Trophoblast cell (in vitro differentiated cells and primary cell): ENCODE measurements around the gene CBLC.

Experiments used
- DNase-seq, 2 donors: peaks; one replicate each; pipeline ENCODE4 v3.0.0-alpha.2; 2016
- H2AFZ ChIP-seq: 2 replicates; pipeline ENCODE4 v1.6.1; 2013; ENCODE audit warnings: low read length, moderate library complexity, mild to moderate bottlenecking; ENCODE audit not compliant: insufficient read depth, poor library complexity
- H2AK5ac ChIP-seq: 2 replicates; pipeline ENCODE4 v1.6.1; 2013; ENCODE audit warnings: mild to moderate bottlenecking, low read length
- H2BK120ac ChIP-seq: 2 replicates; pipeline ENCODE4 v1.6.1; 2013; ENCODE audit warnings: low read length, mild to moderate bottlenecking, moderate library complexity; ENCODE audit not compliant: insufficient read depth, poor library complexity
- H2BK12ac ChIP-seq: 2 replicates; pipeline ENCODE4 v1.6.1; 2013; ENCODE audit warnings: mild to moderate bottlenecking, low read length, moderate library complexity
- H2BK5ac ChIP-seq: 2 replicates; pipeline ENCODE4 v1.6.1; 2013; ENCODE audit warnings: low read length, low read depth, moderate library complexity, mild to moderate bottlenecking; ENCODE audit not compliant: poor library complexity
- H3K14ac ChIP-seq: 2 replicates; pipeline ENCODE4 v1.6.1; 2013; ENCODE audit warnings: mild to moderate bottlenecking, low read length
- H3K18ac ChIP-seq: 2 replicates; pipeline ENCODE4 v1.6.1; 2013; ENCODE audit warnings: mild to moderate bottlenecking, low read length
- H3K23ac ChIP-seq: 2 replicates; pipeline ENCODE4 v1.6.1; 2013; ENCODE audit warnings: low read length
- H3K27ac ChIP-seq: 2 replicates; pipeline ENCODE4 v1.5.1; 2013; ENCODE audit warnings: low read depth, mild to moderate bottlenecking, inconsistent platforms, low read length, moderate library complexity
- H3K27me3 ChIP-seq: 2 replicates; pipeline ENCODE4 v1.6.1; 2013; ENCODE audit warnings: inconsistent platforms, mild to moderate bottlenecking, low read length, moderate library complexity; ENCODE audit not compliant: insufficient read depth
- H3K36me3 ChIP-seq, 2 experiments: 1 replicate in 1 of 2; 2 replicates in 1 of 2; pipeline ENCODE4 v1.6.1; 2013; ENCODE audit warnings: low read length in 2 of 2, mild to moderate bottlenecking in 2 of 2, moderate library complexity in 1 of 2; ENCODE audit not compliant: insufficient read depth in 2 of 2, control insufficient read depth in 1 of 2
- H3K4ac ChIP-seq: 2 replicates; pipeline ENCODE4 v1.6.1; 2013; ENCODE audit warnings: low read depth, mild to moderate bottlenecking, low read length, moderate library complexity
- H3K4me1 ChIP-seq, 2 experiments: 1 replicate in 1 of 2; 2 replicates in 1 of 2; pipeline ENCODE4 v1.6.1; 2013; ENCODE audit warnings: low read length in 2 of 2, mild to moderate bottlenecking in 2 of 2, moderate library complexity in 1 of 2; ENCODE audit not compliant: insufficient read depth in 2 of 2, control insufficient read depth in 1 of 2
- H3K4me2 ChIP-seq: 2 replicates; pipeline ENCODE4 v1.6.1; 2013; ENCODE audit warnings: inconsistent platforms, mild to moderate bottlenecking, low read length, moderate library complexity
- H3K4me3 ChIP-seq: 2 replicates; pipeline ENCODE4 v1.5.1; 2013; ENCODE audit warnings: mild to moderate bottlenecking, low read depth, low read length, inconsistent platforms
- H3K79me1 ChIP-seq: one replicate; pipeline ENCODE4 v1.6.1; 2013; ENCODE audit warnings: low read length
- H3K79me2 ChIP-seq: 2 replicates; pipeline ENCODE4 v1.6.1; 2013; ENCODE audit warnings: low read length, mild to moderate bottlenecking; ENCODE audit not compliant: control insufficient read depth, insufficient read depth, poor library complexity
- H3K9ac ChIP-seq: 2 replicates; pipeline ENCODE4 v1.6.1; 2013; ENCODE audit warnings: mild to moderate bottlenecking, low read length
- H3K9me3 ChIP-seq: 2 replicates; pipeline ENCODE4 v1.6.1; 2013; ENCODE audit warnings: low read depth, mild to moderate bottlenecking, control low read depth, inconsistent platforms, low read length; ENCODE audit not compliant: insufficient read depth
- H4K12ac ChIP-seq: 2 replicates; pipeline ENCODE4 v1.6.1; 2013; ENCODE audit warnings: low read depth, mild to moderate bottlenecking, low read length, moderate library complexity
- H4K8ac ChIP-seq: 2 replicates; pipeline ENCODE4 v1.6.1; 2013; ENCODE audit warnings: low read depth, mild to moderate bottlenecking, low read length, moderate library complexity
- H4K91ac ChIP-seq: one replicate; pipeline ENCODE4 v1.6.1; 2013; ENCODE audit warnings: low read depth, mild to moderate bottlenecking, low read length, moderate library complexity
- WGBS: extraction: QIAGEN DNeasy Blood & Tissue Kit; methylation state at CpG from one replicate; pipeline ENCODE4 v1.1.7; 2013; ENCODE audit warnings: missing lambda C conversion rate; ENCODE audit not compliant: insufficient read length, insufficient coverage; ENCODE audit errors: extremely low coverage; 5-methylcytosine and 5-hydroxymethylcytosine counted together

CBLC gene

DNA sequence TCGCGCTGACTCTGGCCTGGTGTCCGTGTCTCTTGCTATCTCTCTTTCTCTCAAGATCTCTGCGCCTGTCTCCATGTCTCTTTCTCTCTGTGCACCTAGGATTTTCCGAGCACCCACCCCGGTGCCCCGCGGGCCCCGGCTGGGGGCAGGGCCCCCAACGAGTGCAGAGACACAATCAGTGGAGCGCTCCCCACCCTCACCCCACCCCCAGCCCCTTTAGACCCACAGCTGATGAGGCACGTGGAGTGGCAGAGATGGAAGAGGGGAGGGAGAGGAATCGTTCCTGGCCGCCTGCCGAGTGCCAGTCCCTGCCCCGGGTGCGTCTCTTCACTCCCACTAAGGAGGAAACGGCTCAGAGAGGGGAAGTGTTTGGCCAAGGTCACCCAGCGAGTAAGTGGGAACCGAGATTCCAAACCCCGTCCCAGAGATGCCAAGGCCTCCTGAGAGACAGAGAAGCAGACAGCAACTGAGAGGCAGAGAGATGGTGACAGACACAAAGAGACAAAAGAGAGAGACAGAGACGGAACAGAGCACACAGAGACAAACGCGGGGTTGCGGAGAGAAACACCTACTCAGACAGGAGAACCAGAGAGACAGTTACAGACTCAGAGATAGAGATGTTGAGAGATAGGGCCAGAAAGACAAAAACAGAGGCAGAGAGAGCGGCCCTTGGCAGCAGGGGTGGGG lies 29.8 kb upstream of the CBLC start:
- Histone ChIP-seq H2AFZ (peak overlapping the region; percentile 19), H4K91ac (peak overlapping the region; percentile 53), H2BK12ac (no peak overlapping the region), H4K8ac (peak overlapping the region; percentile 5), H3K14ac (no peak overlapping the region), H3K4me3 (no peak overlapping the region), H3K27ac (no peak overlapping the region), H3K27me3 (peaks cover 6% of the 10 kb centered on the region), H3K18ac (no peak overlapping the region), H3K36me3 (no peaks in the 10 kb centered on the region), H3K4me2 (peak overlapping the region; percentile 80), H3K79me2 (no peaks in the 10 kb centered on the region), H3K79me1 (no peaks in the 10 kb centered on the region), H3K9me3 (peaks cover 6% of the 10 kb centered on the region), H2BK5ac (peak overlapping the region; percentile 29), H3K4me1 (peaks cover 4 to 5% of the 10 kb centered on the region in 2 experiments), H4K12ac (no peak overlapping the region), H2AK5ac (no peak overlapping the region), H3K23ac (no peak overlapping the region), H2BK120ac (no peak overlapping the region), H3K4ac (no peak overlapping the region), H3K9ac (no peak overlapping the region)
- no CpG with 5 or more reads among the region's 26 CpGs for WGBS
- peak; percentile 40 to 68 for DNase-seq

- Histone ChIP-seq H3K23ac (no peak within 1 kb of the TSS), H3K9ac (no peak within 1 kb of the TSS), H2AFZ (peak within 1 kb of the TSS; percentile 19), H3K27me3 (peaks cover 6% of the 10 kb centered on the region), H4K8ac (peak within 1 kb of the TSS; percentile 5), H3K18ac (no peak within 1 kb of the TSS), H2BK12ac (no peak within 1 kb of the TSS), H3K4me1 (peaks cover 9% of the 10 kb centered on the region in 2 experiments), H2BK5ac (peak within 1 kb of the TSS; percentile 29), H3K4ac (no peak within 1 kb of the TSS), H4K12ac (no peak within 1 kb of the TSS), H3K4me2 (peak within 1 kb of the TSS; percentile 80), H3K79me1 (no peaks in the 10 kb centered on the region), H2AK5ac (no peak within 1 kb of the TSS), H2BK120ac (no peak within 1 kb of the TSS), H3K79me2 (no peaks in the 10 kb centered on the region), H4K91ac (peak within 1 kb of the TSS; percentile 53), H3K14ac (no peak within 1 kb of the TSS), H3K27ac (no peak within 1 kb of the TSS), H3K36me3 (no peaks in the 10 kb centered on the region), H3K4me3 (peak within 1 kb of the TSS; percentile 39), H3K9me3 (peaks cover 6% of the 10 kb centered on the region)
- peak; percentile 48 to 53 for DNase-seq
- no CpG with 5 or more reads among the region's 88 CpGs for WGBS
Observed at GRCh38 chr19:44748426-44749254, 29.1 kb upstream of the CBLC start, which contains the start of gene BCL3. BCL3 (plus strand) TSS chr19:44748708; CDS start chr19:44748791, 83 bp downstream.

GRCh38 chr19:44749292-44749691 lies 28.4 kb upstream of the CBLC start:
- H3K79me2 ChIP-seq = no peaks in the 10 kb centered on the region
- no peak overlapping the region for H3K9ac ChIP-seq
- H3K18ac ChIP-seq = no peak overlapping the region
- H4K91ac ChIP-seq = no peak overlapping the region
- no peak overlapping the region for H3K23ac ChIP-seq
- H3K36me3 ChIP-seq = no peaks in the 10 kb centered on the region
- H3K4me3 ChIP-seq = no peak overlapping the region
- H2BK5ac ChIP-seq = no peak overlapping the region
- H3K4ac ChIP-seq = no peak overlapping the region
- no peak overlapping the region for H4K12ac ChIP-seq
- H2AFZ ChIP-seq = no peak overlapping the region
- H2BK120ac ChIP-seq = no peak overlapping the region
- H2AK5ac ChIP-seq = no peak overlapping the region
- peaks cover 15% of the 10 kb centered on the region in 2 experiments for H3K4me1 ChIP-seq
- no peak for DNase-seq
- H3K27me3 ChIP-seq = peaks cover 6% of the 10 kb centered on the region
- H2BK12ac ChIP-seq = no peak overlapping the region
- peaks cover 6% of the 10 kb centered on the region for H3K9me3 ChIP-seq
- WGBS = no CpG with 5 or more reads among the region's 1 CpG
- no peak overlapping the region for H3K27ac ChIP-seq
- H3K4me2 ChIP-seq = no peak overlapping the region
- peaks cover 3% of the 10 kb centered on the region for H3K79me1 ChIP-seq
- no peak overlapping the region for H4K8ac ChIP-seq
- no peak overlapping the region for H3K14ac ChIP-seq

DNA sequence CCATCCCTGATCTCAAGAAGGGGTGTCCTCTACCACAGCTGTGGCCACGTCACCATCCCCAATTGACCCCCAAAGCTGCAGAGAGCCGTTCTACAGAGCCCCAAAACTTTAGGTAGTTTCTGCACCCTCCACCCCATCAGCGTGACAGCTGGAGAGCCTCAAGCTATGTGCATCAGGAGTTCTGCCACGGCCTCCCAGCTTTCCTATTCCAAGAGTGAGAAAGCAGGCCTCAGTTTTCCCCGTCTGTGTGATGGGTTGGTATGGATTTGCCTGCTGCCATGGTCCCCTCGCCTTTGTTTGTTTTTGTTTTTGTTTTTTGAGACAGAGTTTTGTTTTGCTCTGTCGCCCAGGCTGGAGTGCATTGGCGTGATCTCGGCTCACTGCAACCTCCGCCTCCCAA lies 27.7 kb upstream of the CBLC start:
- Histone ChIP-seq H3K36me3 (no peaks in the 10 kb centered on the region), H3K27ac (no peak overlapping the region), H3K18ac (no peak overlapping the region), H4K12ac (no peak overlapping the region), H3K23ac (no peak overlapping the region), H2BK12ac (no peak overlapping the region), H3K27me3 (peaks cover 8% of the 10 kb centered on the region), H2AFZ (no peak overlapping the region), H4K8ac (no peak overlapping the region), H3K14ac (no peak overlapping the region), H3K4me3 (no peak overlapping the region), H2BK5ac (no peak overlapping the region), H2AK5ac (no peak overlapping the region), H3K9me3 (peaks cover 6% of the 10 kb centered on the region), H3K4me1 (peaks cover 15 to 19% of the 10 kb centered on the region in 2 experiments), H3K79me1 (peaks cover 3% of the 10 kb centered on the region), H2BK120ac (no peak overlapping the region), H3K4me2 (no peak overlapping the region), H3K9ac (no peak overlapping the region), H4K91ac (no peak overlapping the region), H3K79me2 (no peaks in the 10 kb centered on the region), H3K4ac (no peak overlapping the region)
- WGBS = no CpG with 5 or more reads among the region's 10 CpGs
- DNase-seq = no peak
